Upper lobe of left lung (tissue), 6 donors: ENCODE measurements around the gene JAGN1. TPM values are rescaled to one million over a fixed set of nuclear protein-coding genes. Genes with fewer than 3 reads are reported as not detected.
"Not testable (repeated sequence)": the region's sequence is repeated elsewhere in the genome, so short reads cannot be mapped to it uniquely, and the experiment has no call there.

Source experiments
- ATAC-seq, 2 donors: fragments of 200-7000 bp; cut with Tn5 transposase; one replicate each; pipeline ENCODE4 v1.9.1; 2022; ENCODE audit warnings: mild to moderate bottlenecking in 2 of 2, moderate library complexity in 2 of 2; ENCODE audit not compliant: low FRiP score in 2 of 2
- DNase-seq, 2 donors: peaks; one replicate each; pipeline ENCODE4 v3.0.0-alpha.2; 2019 to 2020
- H3K27ac ChIP-seq, 4 donors: fragments of 200-600 bp; sonication (generic); one replicate each; pipeline ENCODE4 v1.5.1; 2016 to 2019
- H3K27me3 ChIP-seq, 4 donors: fragments of 200-600 bp; sonication (generic); one replicate each; pipeline ENCODE4 v1.5.1; 2017 to 2019
- H3K36me3 ChIP-seq, 4 donors: fragments of 200-600 bp; sonication (generic); one replicate each; pipeline ENCODE4 v1.5.1; 2016 to 2019
- H3K4me1 ChIP-seq, 4 donors: fragments of 200-600 bp; sonication (generic); one replicate each; pipeline ENCODE4 v1.5.1; 2018 to 2019
- H3K4me3 ChIP-seq, 4 donors: fragments of 200-600 bp; sonication (generic); one replicate each; pipeline ENCODE4 v1.5.1; 2017 to 2019; ENCODE audit warnings: mild to moderate bottlenecking in 2 of 4, moderate library complexity in 1 of 4
- H3K9me3 ChIP-seq, 4 donors: fragments of 200-600 bp; sonication (generic); one replicate each; pipeline ENCODE4 v1.5.1; 2018 to 2019
- CTCF ChIP-seq, 6 experiments: fragments of 450-650 bp in 4 of 6; fragments of 200-600 bp in 2 of 6; sonication (generic) in 2 of 6; IDR thresholded peaks; one replicate each; pipeline ENCODE4 v1.5.1; 2016 to 2019; ENCODE audit warnings: antibody characterized with exemption in 6 of 6
- EP300 ChIP-seq, 4 donors: sonication (generic); formaldehyde crosslinking; IDR thresholded peaks; one replicate each; pipeline ENCODE4 v1.5.1; 2017; ENCODE audit warnings: antibody characterized with exemption in 4 of 4, control low read depth in 2 of 4
- POLR2A ChIP-seq, 4 donors: fragments of 450-650 bp; IDR thresholded peaks; one replicate each; pipeline ENCODE4 v1.5.1; 2016 to 2017; ENCODE audit warnings: antibody characterized with exemption in 4 of 4, mild to moderate bottlenecking in 2 of 4
- POLR2AphosphoS5 ChIP-seq, 2 donors: sonication (generic); formaldehyde crosslinking; IDR thresholded peaks; one replicate each; pipeline ENCODE4 v1.5.1; 2017; ENCODE audit warnings: antibody characterized with exemption in 2 of 2
- WGBS, 2 donors: methylation state at CpG; one replicate each; pipeline ENCODE4 v1.1.5; 2017 to 2018; 5-methylcytosine and 5-hydroxymethylcytosine counted together
- total RNA-seq, 6 donors: library from RNA; depleted of rRNA in 4 of 6; stranded (reverse); fragments of >200 nt in 4 of 6; gene quantifications; one replicate each; pipeline versions ENCODE4 v1.1.0 to v1.2.1, GENCODE V29; 2016 to 2021
- donor health status: DM: no; HTN: no; CAD: no; lungs with moderate emphysema.
- donor health status: DM: no; HTN: yes; CAD: no; lungs with severe emphysema.

Gene JAGN1
- total RNA-seq, 6 donors from 2014 or later = 4.2 to 33.3 (median 24.2) TPM

- ATAC-seq (no peak), DNase-seq (no peak)
- TF ChIP-seq EP300 (IDR thresholded peaks at IDR 0.05) (no peak), CTCF (IDR thresholded peaks at IDR 0.05) (no peak), POLR2A (IDR thresholded peaks at IDR 0.05) (no peak), POLR2AphosphoS5 (IDR thresholded peaks at IDR 0.05) (no peak)
- no peaks in the 10 kb centered on the region for H3K27me3 ChIP-seq
- no peaks in the 10 kb centered on the region for H3K9me3 ChIP-seq
- H3K27ac ChIP-seq = no peak overlapping the region
- no peaks in the 10 kb centered on the region for H3K36me3 ChIP-seq
- H3K4me1 ChIP-seq = no peaks in the 10 kb centered on the region
- H3K4me3 ChIP-seq = no peak overlapping the region
Observed at GRCh38 chr3:9875448-9875847, 15.0 kb upstream of the JAGN1 start.

- WGBS, 2 donors = 92 to 100% methylated on average over 4 of the region's 4 CpGs
- H3K9me3 ChIP-seq, H3K4me1 ChIP-seq, ATAC-seq, H3K36me3 ChIP-seq, H3K27me3 ChIP-seq, H3K4me3 ChIP-seq, H3K27ac ChIP-seq, DNase-seq: not testable (repeated sequence)
Observed at GRCh38 chr3:9876255-9876654, 14.2 kb upstream of the JAGN1 start.

GRCh38 chr3:9876991-9877390 is 13.4 kb upstream of the JAGN1 start:
- Histone ChIP-seq H3K27ac (no peak overlapping the region), H3K4me1 (no peaks in the 10 kb centered on the region), H3K4me3 (no peak overlapping the region), H3K27me3 (no peaks in the 10 kb centered on the region), H3K9me3 (no peaks in the 10 kb centered on the region), H3K36me3 (no peaks in the 10 kb centered on the region)
- DNase-seq = peak in 1 of 2 donors; percentile 72
- ATAC-seq = peak in 1 of 2 donors; percentile 49
- TF ChIP-seq POLR2AphosphoS5 (IDR thresholded peaks at IDR 0.05) (no peak), POLR2A (IDR thresholded peaks at IDR 0.05) (no peak), EP300 (IDR thresholded peaks at IDR 0.05) (no peak), CTCF (IDR thresholded peaks at IDR 0.05) (no peak)
- WGBS, 2 donors = 90 to 92% methylated on average over 10 to 12 of the region's 12 CpGs

- H3K4me1 ChIP-seq = no peaks in the 10 kb centered on the region
- TF ChIP-seq POLR2A (IDR thresholded peaks at IDR 0.05) (no peak), POLR2AphosphoS5 (IDR thresholded peaks at IDR 0.05) (no peak), EP300 (IDR thresholded peaks at IDR 0.05) (no peak), CTCF (IDR thresholded peaks at IDR 0.05) (no peak)
- no peaks in the 10 kb centered on the region for H3K27me3 ChIP-seq
- H3K36me3 ChIP-seq = no peaks in the 10 kb centered on the region
- H3K27ac ChIP-seq = no peak overlapping the region
- H3K9me3 ChIP-seq = no peaks in the 10 kb centered on the region
- DNase-seq (no peak), ATAC-seq (peak in 1 of 2 donors; percentile 40)
- no peak overlapping the region for H3K4me3 ChIP-seq
- 80 to 87% methylated on average over 5 of the region's 5 CpGs for WGBS, 2 donors
Observed at GRCh38 chr3:9878700-9879099, 11.7 kb upstream of the JAGN1 start.

GRCh38 chr3:9879830-9880549 is 10.4 kb upstream of the JAGN1 start, which contains the start of gene CIDEC:
Gene CIDEC, minus strand, starts transcription at chr3:9880253. Its CDS starts 1,767 bp downstream, at chr3:9878486.
- WGBS, 2 donors = 93% methylated on average over 7 of the region's 7 CpGs
- ATAC-seq = no peak
- no peak for DNase-seq
- no peak within 1 kb of the TSS for H3K4me3 ChIP-seq
- no peak within 1 kb of the TSS for H3K27ac ChIP-seq
- no peaks in the 10 kb centered on the region for H3K9me3 ChIP-seq
- H3K27me3 ChIP-seq = no peaks in the 10 kb centered on the region
- H3K36me3 ChIP-seq = no peaks in the 10 kb centered on the region
- TF ChIP-seq POLR2A (IDR thresholded peaks at IDR 0.05) = no peak
- no peak for TF ChIP-seq EP300 (IDR thresholded peaks at IDR 0.05)
- no peak for TF ChIP-seq CTCF (IDR thresholded peaks at IDR 0.05)
- TF ChIP-seq POLR2AphosphoS5 (IDR thresholded peaks at IDR 0.05) = no peak
- no peaks in the 10 kb centered on the region for H3K4me1 ChIP-seq
